IMR-90 (cell line): ENCODE results near the gene ACSL3. TPM values are rescaled to one million over a fixed set of nuclear protein-coding genes. Genes with fewer than 3 reads are reported as not detected.
A peak's percentile ranks its signal among the peaks of the same experiment; 100 is the strongest.

ENCODE experiments used
- ATAC-seq: fragments of 200-7000 bp; cut with Tn5 transposase; 2 replicates; pipeline ENCODE4 v1.9.1; 2020; ENCODE audit warnings: low read depth, mild to moderate bottlenecking, moderate library complexity
- BruUV-seq: library from RNA; stranded (reverse); fragments of 400-500 nt; replicated peaks from 2 replicates; lab custom pipeline; 2021; lab: Mats Ljungman, UMichigan
- CTCF ChIA-PET: fragments of 300-600 bp; formaldehyde crosslinking; extraction: SDS; loops from one replicate; lab custom pipeline; 2021; ENCODE audit warnings: antibody characterized with exemption; lab: Yijun Ruan, JAX
- POLR2A ChIA-PET: fragments of 300-600 bp; sonication (Branson Sonifier 250); formaldehyde crosslinking; loops from one replicate; lab custom pipeline; 2022; ENCODE audit warnings: antibody characterized with exemption; ENCODE audit not compliant: unreplicated experiment; lab: Charles Lee
- DNase-seq: peaks from one replicate; pipeline ENCODE4 v3.0.0; 2013
- H2AFZ ChIP-seq: replicated peaks from 2 replicates; pipeline ENCODE3; 2013; ENCODE audit warnings: low read length, mild to moderate bottlenecking; ENCODE audit not compliant: poor library complexity
- H2AK5ac ChIP-seq: 2 replicates; pipeline ENCODE4 v1.6.1; 2013; ENCODE audit warnings: low read depth, low read length, inconsistent platforms
- H2AK9ac ChIP-seq: replicated peaks from 2 replicates; pipeline ENCODE3; 2013; ENCODE audit warnings: mild to moderate bottlenecking, low read depth, low read length, moderate library complexity; ENCODE audit not compliant: poor library complexity
- H2BK120ac ChIP-seq: 2 replicates; pipeline ENCODE4 v1.6.1; 2013; ENCODE audit warnings: low read depth, low read length, inconsistent platforms
- H2BK15ac ChIP-seq: 3 replicates; pipeline ENCODE4 v1.6.1; 2013; ENCODE audit warnings: low read depth, low read length, inconsistent platforms
- H2BK20ac ChIP-seq: 2 replicates; pipeline ENCODE4 v1.6.1; 2013; ENCODE audit warnings: low read depth, mild to moderate bottlenecking, inconsistent platforms, low read length, moderate library complexity
- H2BK5ac ChIP-seq: 2 replicates; pipeline ENCODE4 v1.6.1; 2013; ENCODE audit warnings: mild to moderate bottlenecking, low read depth, low read length, inconsistent platforms; ENCODE audit not compliant: poor library complexity, severe bottlenecking
- H3K14ac ChIP-seq: replicated peaks from 2 replicates; pipeline ENCODE4 v1.6.1; 2013; ENCODE audit warnings: low read depth, low read length, inconsistent platforms
- H3K18ac ChIP-seq: 2 replicates; pipeline ENCODE4 v1.6.1; 2013; ENCODE audit warnings: low read depth, low read length, control low read depth
- H3K23ac ChIP-seq: 2 replicates; pipeline ENCODE4 v1.6.1; 2013; ENCODE audit warnings: low read depth, low read length, inconsistent platforms
- H3K27ac ChIP-seq: 2 replicates; pipeline ENCODE4 v1.5.1; 2013; ENCODE audit warnings: mild to moderate bottlenecking, control low read depth, low read length; ENCODE audit not compliant: insufficient read depth
- H3K27me3 ChIP-seq: 2 replicates; pipeline ENCODE4 v1.6.1; 2013; ENCODE audit warnings: low read length; ENCODE audit not compliant: control insufficient read depth, insufficient read depth
- H3K36me3 ChIP-seq: 2 replicates; pipeline ENCODE4 v1.6.1; 2013; ENCODE audit warnings: low read length, mixed read lengths; ENCODE audit not compliant: control insufficient read depth, insufficient read depth
- H3K4ac ChIP-seq: 2 replicates; pipeline ENCODE4 v1.6.1; 2013; ENCODE audit warnings: low read depth, low read length, inconsistent platforms
- H3K4me1 ChIP-seq: 2 replicates; pipeline ENCODE4 v1.6.1; 2013; ENCODE audit warnings: low read length, mixed read lengths; ENCODE audit not compliant: control insufficient read depth, insufficient read depth
- H3K4me2 ChIP-seq: 2 replicates; pipeline ENCODE4 v1.6.1; 2013; ENCODE audit warnings: low read depth, mild to moderate bottlenecking, control low read depth, low read length, moderate library complexity
- H3K4me3 ChIP-seq: 2 replicates; pipeline ENCODE4 v1.5.1; 2013; ENCODE audit warnings: low read depth, mild to moderate bottlenecking, control low read depth, low read length, moderate library complexity; ENCODE audit not compliant: insufficient read depth
- H3K56ac ChIP-seq: 2 replicates; pipeline ENCODE4 v1.6.1; 2013; ENCODE audit warnings: low read length, inconsistent platforms; ENCODE audit not compliant: insufficient read depth; ENCODE audit errors: extremely low read depth
- H3K79me1 ChIP-seq, 2 experiments: 2 replicates each; pipeline ENCODE4 v1.6.1; 2013; ENCODE audit warnings: low read length in 2 of 2, inconsistent platforms in 1 of 2, low read depth in 1 of 2
- H3K9ac ChIP-seq: 2 replicates; pipeline ENCODE4 v1.6.1; 2013; ENCODE audit warnings: low read depth, low read length, control low read depth
- H3K9me1 ChIP-seq: 2 replicates; pipeline ENCODE4 v1.6.1; 2013; ENCODE audit warnings: low read length, inconsistent platforms; ENCODE audit not compliant: insufficient read depth
- H3K9me3 ChIP-seq: 2 replicates; pipeline ENCODE4 v1.6.1; 2013; ENCODE audit warnings: low read length; ENCODE audit not compliant: control insufficient read depth, insufficient read depth
- H4K20me1 ChIP-seq: 2 replicates; pipeline ENCODE4 v1.6.1; 2013; ENCODE audit warnings: low read length, inconsistent platforms; ENCODE audit not compliant: insufficient read depth
- H4K5ac ChIP-seq: 2 replicates; pipeline ENCODE4 v1.6.1; 2013; ENCODE audit warnings: mild to moderate bottlenecking, low read depth, low read length, control low read depth
- H4K8ac ChIP-seq, 2 experiments: 2 replicates each; pipeline ENCODE4 v1.6.1; 2013; ENCODE audit warnings: low read depth in 2 of 2, low read length in 2 of 2, control low read depth in 1 of 2, inconsistent platforms in 1 of 2
- H4K91ac ChIP-seq: 2 replicates; pipeline ENCODE4 v1.6.1; 2013; ENCODE audit warnings: low read depth, low read length, inconsistent platforms; ENCODE audit not compliant: insufficient read depth
- FOS ChIP-seq: fragments of 150-350 bp; IDR thresholded peaks from 2 replicates; pipeline ENCODE4 v1.6.1; 2016; ENCODE audit warnings: low read depth, low read length
- MXI1 ChIP-seq: IDR thresholded peaks from 2 replicates; pipeline ENCODE4 v1.6.1; 2012; ENCODE audit warnings: low read depth, mild to moderate bottlenecking, low read length, moderate library complexity, borderline replicate concordance
- RCOR1 ChIP-seq: IDR thresholded peaks from 2 replicates; pipeline ENCODE4 v1.6.1; 2012; ENCODE audit warnings: mild to moderate bottlenecking, low read length, improper control_type of control experiment; ENCODE audit not compliant: insufficient replicate concordance
- RFX5 ChIP-seq: IDR thresholded peaks from 2 replicates; pipeline ENCODE4 v1.8.0; 2012; ENCODE audit warnings: low read depth, mild to moderate bottlenecking, low read length, moderate library complexity
- SMC3 ChIP-seq: fragments of 150-350 bp; IDR thresholded peaks from 2 replicates; pipeline ENCODE4 v1.6.1; 2016; ENCODE audit warnings: low read depth, mild to moderate bottlenecking, antibody characterized with exemption, low read length, moderate library complexity
- WGBS, 2 experiments: methylation state at CpG; one replicate each; pipeline versions ENCODE4 v1.1.5 to v1.1.7; 2013; ENCODE audit warnings: missing lambda C conversion rate in 2 of 2; ENCODE audit not compliant: insufficient read length in 1 of 2; ENCODE audit errors: extremely low coverage in 2 of 2; 5-methylcytosine and 5-hydroxymethylcytosine counted together
- dilution Hi-C: fragments of 300-500 bp; cut with HindIII; formaldehyde crosslinking; loops from one replicate; pipeline ENCODE4 v1.14.3; 2018; ENCODE audit warnings: low sequenced_read_pairs; ENCODE audit not compliant: unreplicated experiment
- in situ Hi-C: fragments of 300-500 bp; cut with MboI; formaldehyde crosslinking; loops from 3 replicates; pipeline ENCODE4 v1.14.3; 2019; ENCODE audit warnings: low sequenced_read_pairs, inconsistent platforms, mixed read lengths
- intact Hi-C: fragments of 100-400 bp; cut with micrococcal nuclease; formaldehyde crosslinking; loops from 2 replicates; pipeline ENCODE4 v1.10.0; 2022
- polyA plus RNA-seq, 3 experiments: library from polyadenylated mRNA; depleted of rRNA; stranded (reverse); fragments of >200 nt; gene quantifications; 2 replicates each; pipeline ENCODE4 v1.2.3, GENCODE V29; 2012; ENCODE audit warnings: low replicate concordance in 1 of 3
- total RNA-seq: library from RNA; depleted of rRNA; stranded (reverse); fragments of >200 nt; gene quantifications from 2 replicates; pipeline ENCODE4 v1.2.3, GENCODE V29; 2012
- TF ChIP-seq, protein P1 (sequence below): conservative IDR thresholded peaks from 2 replicates; pipeline ENCODE4 v1.5.1; 2012; ENCODE audit warnings: mild to moderate bottlenecking, low read depth, low read length, improper control_type of control experiment

The ACSL3 gene
- total and polyA plus RNA-seq, 2 of the 4 experiments (the other 2 are of a cell fraction): 31.0 to 84.2 TPM

DNA sequence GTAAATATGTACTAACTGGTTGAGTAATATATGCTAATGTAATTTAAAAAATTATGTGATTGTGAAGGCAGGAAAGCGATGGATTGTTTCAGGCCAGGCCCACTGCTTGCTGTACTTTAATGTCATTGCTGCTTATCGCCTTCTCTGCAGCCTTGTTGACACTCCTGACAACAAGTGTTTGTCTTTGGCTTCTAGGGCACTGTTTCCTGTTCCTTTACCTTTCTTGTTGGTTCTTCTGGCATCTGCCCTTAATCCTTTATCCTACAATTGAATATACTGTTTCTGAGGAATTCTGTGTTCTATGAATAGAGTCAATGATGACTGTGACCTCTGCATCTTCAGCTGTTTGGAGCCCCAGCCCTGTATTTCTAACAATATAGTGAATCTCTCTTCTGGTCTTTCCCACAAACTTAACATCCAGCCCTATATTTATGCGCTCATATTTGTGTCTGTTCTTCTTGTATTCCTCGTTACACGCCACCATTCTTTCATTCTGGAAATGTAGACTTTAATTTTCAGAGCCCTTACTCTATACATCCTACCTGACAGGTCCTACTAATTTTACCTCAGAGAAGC, 17.6 kb downstream of the ACSL3 start:
- no peaks in the 10 kb centered on the region for H3K36me3 ChIP-seq
- ATAC-seq (no peak), DNase-seq (no peak)
- no peak overlapping the region for H3K56ac ChIP-seq
- ChIA-PET POLR2A (no interaction called here), CTCF (interaction anchor here (0.9 kb wide), 1 partner anchor 82 kb away, joined by 3 read pairs; no protein-coding TSS in a partner anchor)
- no peak overlapping the region for H2AK9ac ChIP-seq
- no peak overlapping the region for H2AFZ ChIP-seq
- no peak overlapping the region for H2BK120ac ChIP-seq
- no TSS peak for BruUV-seq
- no peak overlapping the region for H3K4me2 ChIP-seq
- no peak overlapping the region for H3K4ac ChIP-seq
- intact Hi-C loops (loop anchor here (2.0 kb wide), 1 partner anchor 14 kb away; no protein-coding TSS in a partner anchor), dilution Hi-C loops (no loop called here), in situ Hi-C loops (no loop called here)
- no peak overlapping the region for H3K23ac ChIP-seq
- peaks cover 74% of the 10 kb centered on the region for H4K20me1 ChIP-seq
- H3K27ac ChIP-seq: no peak overlapping the region
- TF ChIP-seq FOS: no peak
- TF ChIP-seq SMC3: no peak
- no peak for TF ChIP-seq RCOR1
- TF ChIP-seq, protein P1, sequence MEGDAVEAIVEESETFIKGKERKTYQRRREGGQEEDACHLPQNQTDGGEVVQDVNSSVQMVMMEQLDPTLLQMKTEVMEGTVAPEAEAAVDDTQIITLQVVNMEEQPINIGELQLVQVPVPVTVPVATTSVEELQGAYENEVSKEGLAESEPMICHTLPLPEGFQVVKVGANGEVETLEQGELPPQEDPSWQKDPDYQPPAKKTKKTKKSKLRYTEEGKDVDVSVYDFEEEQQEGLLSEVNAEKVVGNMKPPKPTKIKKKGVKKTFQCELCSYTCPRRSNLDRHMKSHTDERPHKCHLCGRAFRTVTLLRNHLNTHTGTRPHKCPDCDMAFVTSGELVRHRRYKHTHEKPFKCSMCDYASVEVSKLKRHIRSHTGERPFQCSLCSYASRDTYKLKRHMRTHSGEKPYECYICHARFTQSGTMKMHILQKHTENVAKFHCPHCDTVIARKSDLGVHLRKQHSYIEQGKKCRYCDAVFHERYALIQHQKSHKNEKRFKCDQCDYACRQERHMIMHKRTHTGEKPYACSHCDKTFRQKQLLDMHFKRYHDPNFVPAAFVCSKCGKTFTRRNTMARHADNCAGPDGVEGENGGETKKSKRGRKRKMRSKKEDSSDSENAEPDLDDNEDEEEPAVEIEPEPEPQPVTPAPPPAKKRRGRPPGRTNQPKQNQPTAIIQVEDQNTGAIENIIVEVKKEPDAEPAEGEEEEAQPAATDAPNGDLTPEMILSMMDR: no peak
- TF ChIP-seq MXI1: no peak
- TF ChIP-seq RFX5: no peak
- peak overlapping the region; percentile 45; the same call in 1 of the 2 replicates for H2AK5ac ChIP-seq
- no peak overlapping the region for H2BK20ac ChIP-seq
- no peak overlapping the region for H4K8ac ChIP-seq
- H3K14ac ChIP-seq: no peak overlapping the region
- peaks cover 18 to 68% of the 10 kb centered on the region in 2 experiments; a peak in 3 of 4 replicates for H3K79me1 ChIP-seq
- no peak overlapping the region for H4K91ac ChIP-seq
- H3K27me3 ChIP-seq: no peaks in the 10 kb centered on the region
- peaks cover 6% of the 10 kb centered on the region for H3K4me1 ChIP-seq
- H3K9me1 ChIP-seq: peaks cover 8% of the 10 kb centered on the region
- H3K18ac ChIP-seq: no peak overlapping the region
- 100% methylated on average over 1 of the region's 5 CpGs; no CpG with 5 or more reads in 1 of the 2 experiments for WGBS, 2 experiments
- H3K4me3 ChIP-seq: no peak overlapping the region
- no peaks in the 10 kb centered on the region for H3K9me3 ChIP-seq
- H2BK5ac ChIP-seq: no peak overlapping the region
- H4K5ac ChIP-seq: no peak overlapping the region
- no peak overlapping the region for H2BK15ac ChIP-seq
- no peak overlapping the region for H3K9ac ChIP-seq
